MCF 10A (cell line): ENCODE data around the gene MAP3K15. TPM values are rescaled to one million over a fixed set of nuclear protein-coding genes. Genes with fewer than 3 reads are reported as not detected.

Source experiments
- BruUV-seq: library from RNA; stranded (reverse); fragments of 400-500 nt; replicated peaks from 2 replicates; lab custom pipeline; 2021; lab: Mats Ljungman, UMichigan
- CTCF ChIA-PET: fragments of 300-600 bp; sonication (Branson Sonifier 250); formaldehyde crosslinking; extraction: SDS; loops from one replicate; lab custom pipeline; 2021; ENCODE audit warnings: antibody characterized with exemption, inconsistent platforms; lab: Yijun Ruan, JAX
- POLR2A ChIA-PET: fragments of 300-600, 350-650 bp; sonication (Branson Sonifier 250); formaldehyde crosslinking; extraction: SDS; loops from one replicate; lab custom pipeline; 2020; ENCODE audit warnings: antibody characterized with exemption, inconsistent platforms; lab: Yijun Ruan, JAX
- DNase-seq: peaks from one replicate; pipeline ENCODE4 v3.0.0-alpha.2; 2018; ENCODE audit not compliant: unreplicated experiment
- H3K27ac Mint-ChIP-seq: one replicate; pipeline ENCODE4 v1.8.0; 2022; ENCODE audit warnings: mild to moderate bottlenecking, low read depth, mixed read lengths; ENCODE audit not compliant: unreplicated experiment
- H3K27me3 Mint-ChIP-seq: one replicate; pipeline ENCODE4 v1.8.0; 2022; ENCODE audit warnings: mixed read lengths; ENCODE audit not compliant: insufficient read depth, unreplicated experiment
- H3K36me3 Mint-ChIP-seq: one replicate; pipeline ENCODE4 v1.8.0; 2022; ENCODE audit warnings: mild to moderate bottlenecking, moderate library complexity, mixed read lengths; ENCODE audit not compliant: insufficient read depth, unreplicated experiment
- H3K4me1 Mint-ChIP-seq: one replicate; pipeline ENCODE4 v1.8.0; 2022; ENCODE audit warnings: mixed read lengths; ENCODE audit not compliant: insufficient read depth, unreplicated experiment
- H3K4me3 Mint-ChIP-seq: one replicate; pipeline ENCODE4 v1.8.0; 2022; ENCODE audit warnings: mild to moderate bottlenecking, moderate library complexity, mixed read lengths; ENCODE audit not compliant: unreplicated experiment
- H3K9me3 Mint-ChIP-seq: one replicate; pipeline ENCODE4 v1.8.0; 2022; ENCODE audit warnings: mixed read lengths; ENCODE audit not compliant: unreplicated experiment
- intact Hi-C: fragments of 100-400 bp; cut with micrococcal nuclease; formaldehyde crosslinking; loops from 2 replicates; pipeline ENCODE4 v1.14.1; 2022
- total RNA-seq: library from RNA; stranded (reverse); gene quantifications from 2 replicates; pipeline ENCODE4 v1.2.3, GENCODE V29; 2022
- TF ChIP-seq, protein P1 (sequence below): fragments of 200-600 bp; IDR thresholded peaks from one replicate; pipeline ENCODE4 v1.8.0; 2022; ENCODE audit warnings: antibody characterized with exemption, mild to moderate bottlenecking; ENCODE audit not compliant: unreplicated experiment

MAP3K15 gene
- total RNA-seq, 1 experiment from 2014 or later = not detected

DNA sequence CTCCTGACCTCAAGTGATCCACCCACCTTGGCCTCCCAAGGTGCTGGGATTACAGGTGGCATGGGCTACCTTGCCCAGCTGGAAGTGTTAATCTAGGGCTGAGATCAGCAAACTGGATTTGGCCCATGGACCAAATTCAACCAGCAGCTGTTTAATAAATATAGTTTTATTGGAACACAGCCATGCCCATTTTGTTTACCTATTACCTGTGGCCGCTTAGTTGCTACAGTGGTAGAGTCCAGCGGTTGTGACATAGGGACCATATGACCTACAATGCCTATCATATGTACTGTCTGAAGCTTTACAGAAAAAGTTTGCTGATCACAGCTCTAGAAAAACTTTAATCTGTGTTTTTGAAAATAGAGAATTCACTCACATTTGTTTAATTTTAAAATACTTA lies 188.7 kb downstream of the MAP3K15 start:
- DNase-seq = no peak
- TF ChIP-seq, protein P1, sequence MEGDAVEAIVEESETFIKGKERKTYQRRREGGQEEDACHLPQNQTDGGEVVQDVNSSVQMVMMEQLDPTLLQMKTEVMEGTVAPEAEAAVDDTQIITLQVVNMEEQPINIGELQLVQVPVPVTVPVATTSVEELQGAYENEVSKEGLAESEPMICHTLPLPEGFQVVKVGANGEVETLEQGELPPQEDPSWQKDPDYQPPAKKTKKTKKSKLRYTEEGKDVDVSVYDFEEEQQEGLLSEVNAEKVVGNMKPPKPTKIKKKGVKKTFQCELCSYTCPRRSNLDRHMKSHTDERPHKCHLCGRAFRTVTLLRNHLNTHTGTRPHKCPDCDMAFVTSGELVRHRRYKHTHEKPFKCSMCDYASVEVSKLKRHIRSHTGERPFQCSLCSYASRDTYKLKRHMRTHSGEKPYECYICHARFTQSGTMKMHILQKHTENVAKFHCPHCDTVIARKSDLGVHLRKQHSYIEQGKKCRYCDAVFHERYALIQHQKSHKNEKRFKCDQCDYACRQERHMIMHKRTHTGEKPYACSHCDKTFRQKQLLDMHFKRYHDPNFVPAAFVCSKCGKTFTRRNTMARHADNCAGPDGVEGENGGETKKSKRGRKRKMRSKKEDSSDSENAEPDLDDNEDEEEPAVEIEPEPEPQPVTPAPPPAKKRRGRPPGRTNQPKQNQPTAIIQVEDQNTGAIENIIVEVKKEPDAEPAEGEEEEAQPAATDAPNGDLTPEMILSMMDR = no peak
- ChIA-PET POLR2A (no interaction called here), CTCF (interaction anchor here (0.6 to 1.0 kb wide), 2 partner anchors 308 to 804 kb away, joined by 3 to 4 read pairs; no protein-coding TSS in a partner anchor)
- Mint-ChIP-seq H3K9me3 (no peaks in the 10 kb centered on the region), H3K27me3 (no peaks in the 10 kb centered on the region), H3K27ac (no peak overlapping the region), H3K4me1 (no peaks in the 10 kb centered on the region), H3K4me3 (no peak overlapping the region), H3K36me3 (no peaks in the 10 kb centered on the region)
- BruUV-seq = no TSS peak
- intact Hi-C loops = no loop called here

Other genes with a start within 250 kb of the MAP3K15 start
- 177 and 220 TPM in 2 replicates for gene PDHA1, start 171.6 kb downstream of the MAP3K15 start, total RNA-seq